Liver (tissue), 9 donors: ENCODE data around the gene FGFBP1. TPM values are rescaled to one million over a fixed set of nuclear protein-coding genes. Genes with fewer than 3 reads are reported as not detected.

Experiments used
- DNase-seq: peaks from one replicate; pipeline ENCODE4 v3.0.0-alpha.2; 2017; ENCODE audit warnings: low spot score
- H3K27ac ChIP-seq, 2 donors: one replicate each; pipeline ENCODE4 v1.7.0; 2013; ENCODE audit warnings: inconsistent platforms in 2 of 2, low read length in 2 of 2, control low read depth in 1 of 2, low read depth in 1 of 2, mild to moderate bottlenecking in 1 of 2
- H3K27me3 ChIP-seq, 4 donors: one replicate each; pipeline versions ENCODE4 v1.6.1 to v1.7.0; 2013; ENCODE audit warnings: low read length in 3 of 4, inconsistent platforms in 1 of 4, mild to moderate bottlenecking in 1 of 4, moderate library complexity in 1 of 4; ENCODE audit not compliant: control insufficient read depth in 4 of 4, insufficient read depth in 4 of 4
- H3K36me3 ChIP-seq, 4 donors: one replicate each; pipeline versions ENCODE4 v1.6.1 to v1.7.0; 2013; ENCODE audit warnings: low read length in 3 of 4, mild to moderate bottlenecking in 3 of 4, low read depth in 1 of 4, moderate library complexity in 1 of 4; ENCODE audit not compliant: control insufficient read depth in 4 of 4, insufficient read depth in 3 of 4
- H3K4me1 ChIP-seq, 4 donors: one replicate each; pipeline versions ENCODE4 v1.6.1 to v1.7.0; 2013; ENCODE audit warnings: low read length in 3 of 4, mild to moderate bottlenecking in 3 of 4, moderate library complexity in 1 of 4; ENCODE audit not compliant: control insufficient read depth in 4 of 4, insufficient read depth in 4 of 4
- H3K4me3 ChIP-seq, 3 donors: one replicate each; pipeline versions ENCODE4 v1.6.1 to v1.7.0; 2013; ENCODE audit warnings: low read length in 3 of 3, control low read depth in 1 of 3, low read depth in 1 of 3, mild to moderate bottlenecking in 1 of 3
- H3K9ac ChIP-seq, 2 donors: one replicate each; pipeline ENCODE4 v1.7.0; 2013; ENCODE audit warnings: low read length in 2 of 2, mild to moderate bottlenecking in 2 of 2, moderate library complexity in 2 of 2, control low read depth in 1 of 2, low read depth in 1 of 2
- H3K9me3 ChIP-seq, 4 donors: one replicate each; pipeline versions ENCODE4 v1.6.1 to v1.7.0; 2013; ENCODE audit warnings: low read length in 3 of 4; ENCODE audit not compliant: control insufficient read depth in 4 of 4
- EGR1 ChIP-seq, 2 donors: IDR thresholded peaks; 2 replicates each; pipeline ENCODE4 v1.6.1; 2016 to 2018; ENCODE audit warnings: antibody characterized with exemption in 2 of 2, low read depth in 2 of 2
- FOXA2 ChIP-seq: IDR thresholded peaks from 2 replicates; pipeline ENCODE4 v1.6.1; 2016; ENCODE audit warnings: antibody characterized with exemption
- GABPA ChIP-seq, 2 donors: IDR thresholded peaks in 1 of 2; conservative IDR thresholded peaks in 1 of 2; 2 replicates each; pipeline ENCODE4 v1.6.1; 2016; ENCODE audit warnings: antibody characterized with exemption in 2 of 2, mild to moderate bottlenecking in 1 of 2, moderate library complexity in 1 of 2
- HNF4A ChIP-seq, 2 donors: conservative IDR thresholded peaks; 2 replicates each; pipeline ENCODE4 v1.6.1; 2016; ENCODE audit warnings: antibody characterized with exemption in 2 of 2, mild to moderate bottlenecking in 2 of 2
- HNF4G ChIP-seq: IDR thresholded peaks from 2 replicates; pipeline ENCODE4 v1.6.1; 2016; ENCODE audit warnings: antibody characterized with exemption
- JUND ChIP-seq, 2 donors: IDR thresholded peaks; 2 replicates each; pipeline ENCODE4 v1.6.1; 2016; ENCODE audit warnings: antibody characterized with exemption in 2 of 2
- NR2F2 ChIP-seq: IDR thresholded peaks from 2 replicates; pipeline ENCODE4 v1.6.1; 2016; ENCODE audit warnings: antibody characterized with exemption
- RAD21 ChIP-seq, 2 donors: IDR thresholded peaks; 2 replicates each; pipeline ENCODE4 v1.6.1; 2016; ENCODE audit warnings: antibody characterized with exemption in 2 of 2, mild to moderate bottlenecking in 2 of 2
- RXRA ChIP-seq, 2 donors: IDR thresholded peaks; 2 replicates each; pipeline ENCODE4 v1.6.1; 2017 to 2018; ENCODE audit warnings: antibody characterized with exemption in 2 of 2, mild to moderate bottlenecking in 1 of 2
- TAF1 ChIP-seq: conservative IDR thresholded peaks from 2 replicates; pipeline ENCODE4 v1.6.1; 2016; ENCODE audit warnings: antibody characterized with exemption, mild to moderate bottlenecking
- YY1 ChIP-seq: IDR thresholded peaks from 2 replicates; pipeline ENCODE4 v1.6.1; 2016; ENCODE audit warnings: antibody characterized with exemption, mild to moderate bottlenecking
- WGBS: extraction: QIAGEN DNeasy Blood & Tissue Kit; methylation state at CpG from one replicate; pipeline ENCODE4 v1.1.7; 2013; 5-methylcytosine and 5-hydroxymethylcytosine counted together
- polyA plus RNA-seq, 2 donors: library from polyadenylated mRNA; stranded (reverse) in 1 of 2; unstranded in 1 of 2; fragments of 200-250 nt in 1 of 2; fragments of >200 nt in 1 of 2; fragmentation: Nextera tagmentation in 1 of 2; extraction: Ambion mirVana in 1 of 2; gene quantifications; one replicate each; pipeline versions ENCODE4 v1.2.1 to v1.2.3, GENCODE V29; 2013 to 2015
- total RNA-seq, 2 donors: library from RNA; depleted of rRNA; stranded (reverse); fragments of >200 nt; gene quantifications; one replicate each; pipeline ENCODE4 v1.2.3, GENCODE V29; 2014
- TF ChIP-seq, protein P1 (sequence below): IDR thresholded peaks from 2 replicates; pipeline ENCODE4 v1.6.1; 2016; ENCODE audit warnings: antibody characterized with exemption, mild to moderate bottlenecking
- TF ChIP-seq, protein P2 (sequence below): IDR thresholded peaks from 2 replicates; pipeline ENCODE4 v1.6.1; 2016; ENCODE audit warnings: antibody characterized with exemption
- TF ChIP-seq, protein P3 (sequence below): IDR thresholded peaks from 2 replicates; pipeline ENCODE4 v1.6.1; 2016; ENCODE audit warnings: antibody characterized with exemption
- TF ChIP-seq, protein P4 (sequence below): IDR thresholded peaks from 2 replicates; pipeline ENCODE4 v1.6.1; 2016; ENCODE audit warnings: antibody characterized with exemption
- TF ChIP-seq, protein P5 (sequence below): fragments of 150-350 bp; IDR thresholded peaks from 2 replicates; pipeline ENCODE4 v1.5.1; 2017; ENCODE audit warnings: improper control_type of control experiment, low read depth, low read length; ENCODE audit not compliant: missing input control
- donor health status: healthy.
- donor health status: healthy.
- donor health status: healthy.
- donor health status: healthy.
- donor health status: healthy.

The FGFBP1 gene
- total and polyA plus RNA-seq, 4 donors, result not detected

DNA sequence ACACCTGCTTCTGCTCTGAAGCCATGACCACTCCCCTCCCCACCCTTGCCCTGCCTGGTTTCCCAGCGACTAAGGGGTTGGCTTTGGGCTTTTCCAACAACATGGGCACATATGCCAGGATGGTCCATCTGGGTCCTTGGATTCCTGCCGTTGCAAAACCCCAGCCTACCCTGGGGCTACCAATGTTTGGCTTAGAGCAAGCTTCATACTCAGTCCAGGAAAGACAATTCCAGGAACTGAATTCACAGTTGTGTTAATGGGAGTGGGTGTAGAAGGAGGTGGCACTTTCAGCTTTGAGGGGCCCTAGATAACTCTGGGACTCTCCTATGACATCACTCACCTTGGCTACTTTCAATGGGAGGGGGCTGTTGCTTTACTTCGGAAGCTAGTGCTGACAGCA lies 9.0 kb downstream of the FGFBP1 start:
- no peak overlapping the region for H3K9ac ChIP-seq
- TF ChIP-seq NR2F2 (no peak), FOXA2 (no peak), GABPA (IDR thresholded peaks at IDR 0.05 in 1 of 2, conservative IDR thresholded peaks at IDR 0.05 in 1 of 2) (no peak), RXRA (IDR thresholded peaks at IDR 0.05) (no peak)
- TF ChIP-seq, protein P1, sequence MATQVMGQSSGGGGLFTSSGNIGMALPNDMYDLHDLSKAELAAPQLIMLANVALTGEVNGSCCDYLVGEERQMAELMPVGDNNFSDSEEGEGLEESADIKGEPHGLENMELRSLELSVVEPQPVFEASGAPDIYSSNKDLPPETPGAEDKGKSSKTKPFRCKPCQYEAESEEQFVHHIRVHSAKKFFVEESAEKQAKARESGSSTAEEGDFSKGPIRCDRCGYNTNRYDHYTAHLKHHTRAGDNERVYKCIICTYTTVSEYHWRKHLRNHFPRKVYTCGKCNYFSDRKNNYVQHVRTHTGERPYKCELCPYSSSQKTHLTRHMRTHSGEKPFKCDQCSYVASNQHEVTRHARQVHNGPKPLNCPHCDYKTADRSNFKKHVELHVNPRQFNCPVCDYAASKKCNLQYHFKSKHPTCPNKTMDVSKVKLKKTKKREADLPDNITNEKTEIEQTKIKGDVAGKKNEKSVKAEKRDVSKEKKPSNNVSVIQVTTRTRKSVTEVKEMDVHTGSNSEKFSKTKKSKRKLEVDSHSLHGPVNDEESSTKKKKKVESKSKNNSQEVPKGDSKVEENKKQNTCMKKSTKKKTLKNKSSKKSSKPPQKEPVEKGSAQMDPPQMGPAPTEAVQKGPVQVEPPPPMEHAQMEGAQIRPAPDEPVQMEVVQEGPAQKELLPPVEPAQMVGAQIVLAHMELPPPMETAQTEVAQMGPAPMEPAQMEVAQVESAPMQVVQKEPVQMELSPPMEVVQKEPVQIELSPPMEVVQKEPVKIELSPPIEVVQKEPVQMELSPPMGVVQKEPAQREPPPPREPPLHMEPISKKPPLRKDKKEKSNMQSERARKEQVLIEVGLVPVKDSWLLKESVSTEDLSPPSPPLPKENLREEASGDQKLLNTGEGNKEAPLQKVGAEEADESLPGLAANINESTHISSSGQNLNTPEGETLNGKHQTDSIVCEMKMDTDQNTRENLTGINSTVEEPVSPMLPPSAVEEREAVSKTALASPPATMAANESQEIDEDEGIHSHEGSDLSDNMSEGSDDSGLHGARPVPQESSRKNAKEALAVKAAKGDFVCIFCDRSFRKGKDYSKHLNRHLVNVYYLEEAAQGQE, result no peak
- TF ChIP-seq, protein P2, sequence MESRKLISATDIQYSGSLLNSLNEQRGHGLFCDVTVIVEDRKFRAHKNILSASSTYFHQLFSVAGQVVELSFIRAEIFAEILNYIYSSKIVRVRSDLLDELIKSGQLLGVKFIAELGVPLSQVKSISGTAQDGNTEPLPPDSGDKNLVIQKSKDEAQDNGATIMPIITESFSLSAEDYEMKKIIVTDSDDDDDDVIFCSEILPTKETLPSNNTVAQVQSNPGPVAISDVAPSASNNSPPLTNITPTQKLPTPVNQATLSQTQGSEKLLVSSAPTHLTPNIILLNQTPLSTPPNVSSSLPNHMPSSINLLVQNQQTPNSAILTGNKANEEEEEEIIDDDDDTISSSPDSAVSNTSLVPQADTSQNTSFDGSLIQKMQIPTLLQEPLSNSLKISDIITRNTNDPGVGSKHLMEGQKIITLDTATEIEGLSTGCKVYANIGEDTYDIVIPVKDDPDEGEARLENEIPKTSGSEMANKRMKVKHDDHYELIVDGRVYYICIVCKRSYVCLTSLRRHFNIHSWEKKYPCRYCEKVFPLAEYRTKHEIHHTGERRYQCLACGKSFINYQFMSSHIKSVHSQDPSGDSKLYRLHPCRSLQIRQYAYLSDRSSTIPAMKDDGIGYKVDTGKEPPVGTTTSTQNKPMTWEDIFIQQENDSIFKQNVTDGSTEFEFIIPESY, result no peak
- TF ChIP-seq, protein P3, sequence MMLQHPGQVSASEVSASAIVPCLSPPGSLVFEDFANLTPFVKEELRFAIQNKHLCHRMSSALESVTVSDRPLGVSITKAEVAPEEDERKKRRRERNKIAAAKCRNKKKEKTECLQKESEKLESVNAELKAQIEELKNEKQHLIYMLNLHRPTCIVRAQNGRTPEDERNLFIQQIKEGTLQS, result no peak
- no peak overlapping the region for H3K27ac ChIP-seq
- H3K4me1 ChIP-seq, result no peaks in the 10 kb centered on the region
- no peaks in the 10 kb centered on the region for H3K9me3 ChIP-seq
- DNase-seq, result no peak
- no peaks in the 10 kb centered on the region for H3K36me3 ChIP-seq
- no peaks in the 10 kb centered on the region for H3K27me3 ChIP-seq
- 65% methylated on average over 3 of the region's 3 CpGs for WGBS
- no peak overlapping the region for H3K4me3 ChIP-seq

DNA sequence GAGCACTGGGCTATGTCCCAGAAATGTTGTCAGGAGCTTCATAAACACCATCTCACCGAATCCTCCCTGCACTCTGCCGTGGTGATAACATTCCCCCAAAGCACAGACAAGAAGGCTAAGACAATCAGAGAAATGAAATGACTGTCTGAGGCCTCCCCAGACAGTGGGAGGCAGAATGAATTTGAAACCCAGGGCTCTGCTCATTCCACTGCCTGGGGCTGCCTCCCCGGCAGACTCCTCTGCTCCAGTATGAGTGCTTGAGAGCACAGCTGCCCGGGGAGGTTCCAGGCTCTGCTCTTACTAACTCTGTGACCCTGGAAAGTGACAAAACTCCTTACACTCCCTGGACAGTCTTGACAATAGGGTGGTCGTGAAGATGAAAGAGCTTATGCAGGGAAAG lies 9.7 kb downstream of the FGFBP1 start:
- no peak for DNase-seq
- no peaks in the 10 kb centered on the region for H3K4me1 ChIP-seq
- H3K9me3 ChIP-seq, result no peaks in the 10 kb centered on the region
- 75% methylated on average over 5 of the region's 5 CpGs for WGBS
- TF ChIP-seq, protein P1, result no peak
- TF ChIP-seq JUND (IDR thresholded peaks at IDR 0.05) (no peak), TAF1 (no peak), HNF4A (conservative IDR thresholded peaks at IDR 0.05) (no peak), RAD21 (IDR thresholded peaks at IDR 0.05) (no peak), GABPA (IDR thresholded peaks at IDR 0.05 in 1 of 2, conservative IDR thresholded peaks at IDR 0.05 in 1 of 2) (no peak), HNF4G (no peak), RXRA (IDR thresholded peaks at IDR 0.05) (no peak), NR2F2 (no peak), EGR1 (IDR thresholded peaks at IDR 0.05; ENCODE audit: low read depth in 2 of 2) (no peak), YY1 (no peak)
- TF ChIP-seq, protein P4, sequence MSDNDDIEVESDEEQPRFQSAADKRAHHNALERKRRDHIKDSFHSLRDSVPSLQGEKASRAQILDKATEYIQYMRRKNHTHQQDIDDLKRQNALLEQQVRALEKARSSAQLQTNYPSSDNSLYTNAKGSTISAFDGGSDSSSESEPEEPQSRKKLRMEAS, result no peak
- TF ChIP-seq, protein P2, result no peak
- TF ChIP-seq, protein P5, sequence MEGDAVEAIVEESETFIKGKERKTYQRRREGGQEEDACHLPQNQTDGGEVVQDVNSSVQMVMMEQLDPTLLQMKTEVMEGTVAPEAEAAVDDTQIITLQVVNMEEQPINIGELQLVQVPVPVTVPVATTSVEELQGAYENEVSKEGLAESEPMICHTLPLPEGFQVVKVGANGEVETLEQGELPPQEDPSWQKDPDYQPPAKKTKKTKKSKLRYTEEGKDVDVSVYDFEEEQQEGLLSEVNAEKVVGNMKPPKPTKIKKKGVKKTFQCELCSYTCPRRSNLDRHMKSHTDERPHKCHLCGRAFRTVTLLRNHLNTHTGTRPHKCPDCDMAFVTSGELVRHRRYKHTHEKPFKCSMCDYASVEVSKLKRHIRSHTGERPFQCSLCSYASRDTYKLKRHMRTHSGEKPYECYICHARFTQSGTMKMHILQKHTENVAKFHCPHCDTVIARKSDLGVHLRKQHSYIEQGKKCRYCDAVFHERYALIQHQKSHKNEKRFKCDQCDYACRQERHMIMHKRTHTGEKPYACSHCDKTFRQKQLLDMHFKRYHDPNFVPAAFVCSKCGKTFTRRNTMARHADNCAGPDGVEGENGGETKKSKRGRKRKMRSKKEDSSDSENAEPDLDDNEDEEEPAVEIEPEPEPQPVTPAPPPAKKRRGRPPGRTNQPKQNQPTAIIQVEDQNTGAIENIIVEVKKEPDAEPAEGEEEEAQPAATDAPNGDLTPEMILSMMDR, result no peak
- H3K9ac ChIP-seq, result no peak overlapping the region
- no peaks in the 10 kb centered on the region for H3K36me3 ChIP-seq
- H3K4me3 ChIP-seq, result no peak overlapping the region
- H3K27me3 ChIP-seq, result no peaks in the 10 kb centered on the region
- no peak overlapping the region for H3K27ac ChIP-seq
